GM12878 (cell line): ENCODE results near the gene TCN1. TPM values are rescaled to one million over a fixed set of nuclear protein-coding genes. Genes with fewer than 3 reads are reported as not detected.

Source experiments
- CHD2 ChIP-seq: IDR thresholded peaks from 2 replicates; pipeline ENCODE4 v1.6.1; 2011; ENCODE audit warnings: low read depth, low read length, improper control_type of control experiment, borderline replicate concordance
- GATAD2B ChIP-seq: fragments of 450-650 bp; conservative IDR thresholded peaks from 2 replicates; pipeline ENCODE4 v1.6.1; 2017; ENCODE audit warnings: low read depth, mild to moderate bottlenecking, moderate library complexity
- HDAC2 ChIP-seq: fragments of 200-600 bp; sonication (generic); IDR thresholded peaks from 2 replicates; pipeline ENCODE4 v1.6.1; 2017
- POU2F2 ChIP-seq: IDR thresholded peaks from 3 replicates; pipeline ENCODE4 v1.6.1; 2011; ENCODE audit warnings: low read depth, mild to moderate bottlenecking, low read length, borderline replicate concordance
- RB1 ChIP-seq: fragments of 450-650 bp; formaldehyde crosslinking; IDR thresholded peaks from 2 replicates; pipeline ENCODE4 v1.6.1; 2017; ENCODE audit warnings: mild to moderate bottlenecking, borderline replicate concordance
- SP1 ChIP-seq: IDR thresholded peaks from one replicate; pipeline ENCODE4 v1.6.1; 2011; ENCODE audit warnings: low read depth, low read length
- polyA plus RNA-seq, 11 experiments: library from polyadenylated mRNA; depleted of rRNA in 4 of 11; unstranded in 6 of 11; stranded (reverse) in 5 of 11; fragments of >200 nt; fragmentation: Nextera tagmentation in 4 of 11; fragmentation: Illumina TruSeq in 1 of 11; extraction: Ambion mirVana in 4 of 11; extraction: Trizol in 1 of 11; gene quantifications; 1 replicate in 1 of 11; 2 replicates in 10 of 11; pipeline versions ENCODE4 v1.2.1 to v1.2.3, GENCODE V29; 2011 to 2016; ENCODE audit warnings: inconsistent platforms in 2 of 11, missing spikeins in 2 of 11, low read depth in 1 of 11
- total RNA-seq, 4 experiments: library from RNA; depleted of rRNA in 3 of 4; stranded (reverse); fragments of >200 nt in 3 of 4; fragmentation: Illumina TruSeq in 1 of 4; extraction: Trizol in 1 of 4; gene quantifications; 2 replicates each; pipeline versions ENCODE4 v1.2.1 to v1.2.3, GENCODE V29; 2013 to 2021
- TF ChIP-seq, protein P1 (sequence below), 3 experiments: IDR thresholded peaks in 2 of 3; conservative IDR thresholded peaks in 1 of 3; 2 replicates each; pipeline ENCODE4 v1.5.1; 2011; ENCODE audit warnings: low read depth in 3 of 3, low read length in 3 of 3, mild to moderate bottlenecking in 3 of 3, control low read depth in 2 of 3, moderate library complexity in 2 of 3, inconsistent platforms in 1 of 3, mixed read lengths in 1 of 3; ENCODE audit not compliant: control insufficient read depth in 2 of 3, insufficient read depth in 1 of 3; ENCODE audit errors: extremely low read depth in 1 of 3
- TF ChIP-seq, protein P2 (sequence below): IDR thresholded peaks from 2 replicates; pipeline ENCODE4 v1.6.1; 2011; ENCODE audit warnings: borderline replicate concordance, low read depth, mild to moderate bottlenecking, moderate library complexity, low read length; ENCODE audit not compliant: insufficient read depth, poor library complexity, severe bottlenecking
- TF ChIP-seq, protein P3 (sequence below): fragments of 450-650 bp; IDR thresholded peaks from 2 replicates; pipeline ENCODE4 v1.6.1; 2017; ENCODE audit warnings: low read depth, mild to moderate bottlenecking, moderate library complexity

The TCN1 gene
- total and polyA plus RNA-seq, 10 of the 15 experiments (the other 5 are each of a cell fraction or from before 2014, with no cell fraction given), result not detected

DNA sequence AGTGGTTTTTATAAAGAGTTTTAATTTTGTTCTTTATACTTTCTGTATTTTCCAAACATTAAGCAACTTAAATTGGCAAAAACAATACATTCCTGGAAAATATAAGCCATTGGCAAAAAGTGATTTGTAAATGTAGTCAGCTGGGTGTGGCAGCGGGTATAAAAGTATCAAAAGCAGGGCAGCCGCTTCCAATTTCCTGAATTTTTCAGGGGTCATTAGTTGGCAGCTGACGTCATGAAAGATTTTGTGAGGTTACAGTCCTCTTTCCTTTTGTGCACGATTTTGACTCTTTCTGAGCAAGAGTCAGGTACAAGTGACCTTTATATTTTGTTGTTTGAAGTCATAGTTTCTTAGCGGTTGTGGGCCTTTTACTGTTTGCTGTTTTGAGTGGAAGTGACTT lies 12.3 kb upstream of the TCN1 start, which contains the start of gene OOSP3 (continued):
- TF ChIP-seq, protein P1, sequence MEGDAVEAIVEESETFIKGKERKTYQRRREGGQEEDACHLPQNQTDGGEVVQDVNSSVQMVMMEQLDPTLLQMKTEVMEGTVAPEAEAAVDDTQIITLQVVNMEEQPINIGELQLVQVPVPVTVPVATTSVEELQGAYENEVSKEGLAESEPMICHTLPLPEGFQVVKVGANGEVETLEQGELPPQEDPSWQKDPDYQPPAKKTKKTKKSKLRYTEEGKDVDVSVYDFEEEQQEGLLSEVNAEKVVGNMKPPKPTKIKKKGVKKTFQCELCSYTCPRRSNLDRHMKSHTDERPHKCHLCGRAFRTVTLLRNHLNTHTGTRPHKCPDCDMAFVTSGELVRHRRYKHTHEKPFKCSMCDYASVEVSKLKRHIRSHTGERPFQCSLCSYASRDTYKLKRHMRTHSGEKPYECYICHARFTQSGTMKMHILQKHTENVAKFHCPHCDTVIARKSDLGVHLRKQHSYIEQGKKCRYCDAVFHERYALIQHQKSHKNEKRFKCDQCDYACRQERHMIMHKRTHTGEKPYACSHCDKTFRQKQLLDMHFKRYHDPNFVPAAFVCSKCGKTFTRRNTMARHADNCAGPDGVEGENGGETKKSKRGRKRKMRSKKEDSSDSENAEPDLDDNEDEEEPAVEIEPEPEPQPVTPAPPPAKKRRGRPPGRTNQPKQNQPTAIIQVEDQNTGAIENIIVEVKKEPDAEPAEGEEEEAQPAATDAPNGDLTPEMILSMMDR (IDR thresholded peaks at IDR 0.05 in 2 of 3, conservative IDR thresholded peaks at IDR 0.05 in 1 of 3; ENCODE audit: control insufficient read depth in 2 of 3, extremely low read depth in 1 of 3, insufficient read depth in 1 of 3, low read depth in 3 of 3, low read length in 3 of 3), result no peak
- TF ChIP-seq SP1, result no peak
- TF ChIP-seq RB1, result no peak
- TF ChIP-seq HDAC2, result no peak
- TF ChIP-seq, protein P2, sequence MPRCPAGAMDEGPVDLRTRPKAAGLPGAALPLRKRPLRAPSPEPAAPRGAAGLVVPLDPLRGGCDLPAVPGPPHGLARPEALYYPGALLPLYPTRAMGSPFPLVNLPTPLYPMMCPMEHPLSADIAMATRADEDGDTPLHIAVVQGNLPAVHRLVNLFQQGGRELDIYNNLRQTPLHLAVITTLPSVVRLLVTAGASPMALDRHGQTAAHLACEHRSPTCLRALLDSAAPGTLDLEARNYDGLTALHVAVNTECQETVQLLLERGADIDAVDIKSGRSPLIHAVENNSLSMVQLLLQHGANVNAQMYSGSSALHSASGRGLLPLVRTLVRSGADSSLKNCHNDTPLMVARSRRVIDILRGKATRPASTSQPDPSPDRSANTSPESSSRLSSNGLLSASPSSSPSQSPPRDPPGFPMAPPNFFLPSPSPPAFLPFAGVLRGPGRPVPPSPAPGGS, result no peak
- TF ChIP-seq, protein P3, sequence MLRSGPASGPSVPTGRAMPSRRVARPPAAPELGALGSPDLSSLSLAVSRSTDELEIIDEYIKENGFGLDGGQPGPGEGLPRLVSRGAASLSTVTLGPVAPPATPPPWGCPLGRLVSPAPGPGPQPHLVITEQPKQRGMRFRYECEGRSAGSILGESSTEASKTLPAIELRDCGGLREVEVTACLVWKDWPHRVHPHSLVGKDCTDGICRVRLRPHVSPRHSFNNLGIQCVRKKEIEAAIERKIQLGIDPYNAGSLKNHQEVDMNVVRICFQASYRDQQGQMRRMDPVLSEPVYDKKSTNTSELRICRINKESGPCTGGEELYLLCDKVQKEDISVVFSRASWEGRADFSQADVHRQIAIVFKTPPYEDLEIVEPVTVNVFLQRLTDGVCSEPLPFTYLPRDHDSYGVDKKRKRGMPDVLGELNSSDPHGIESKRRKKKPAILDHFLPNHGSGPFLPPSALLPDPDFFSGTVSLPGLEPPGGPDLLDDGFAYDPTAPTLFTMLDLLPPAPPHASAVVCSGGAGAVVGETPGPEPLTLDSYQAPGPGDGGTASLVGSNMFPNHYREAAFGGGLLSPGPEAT, result no peak
- no peak for TF ChIP-seq POU2F2
- no peak for TF ChIP-seq CHD2
- no peak for TF ChIP-seq GATAD2B
